PC-9 (cell line): ENCODE data around the gene LSM2.

Experiments used
- CTCF ChIP-seq: fragments of 200-600 bp; sonication (generic); conservative IDR thresholded peaks from 2 replicates; pipeline ENCODE4 v1.6.1; 2017; ENCODE audit warnings: mixed run types, antibody characterized with exemption, mild to moderate bottlenecking, moderate library complexity
- EZH2 ChIP-seq: fragments of 200-600 bp; sonication (generic); IDR thresholded peaks from 2 replicates; pipeline ENCODE4 v1.8.0; 2017; ENCODE audit warnings: antibody characterized with exemption, low read depth

GRCh38 chr6:31827286-31828079 is 20.7 kb upstream of the LSM2 start, which contains the start of gene HSPA1B:
- TF ChIP-seq CTCF (no peak), EZH2 (no peak)
